Epithelial cell of prostate (primary cell): ENCODE results near the gene TMEM45A.
"Not testable (repeated sequence)": the region's sequence is repeated elsewhere in the genome, so short reads cannot be mapped to it uniquely, and the experiment has no call there.

Source experiments
- DNase-seq: peaks from one replicate; pipeline ENCODE4 v3.0.0-alpha.2; 2011; ENCODE audit warnings: low read depth, low spot score
- H3K27ac ChIP-seq: fragments of 450-650 bp; 2 replicates; pipeline ENCODE4 v1.5.1; 2017; ENCODE audit warnings: mild to moderate bottlenecking

The TMEM45A gene

DNA sequence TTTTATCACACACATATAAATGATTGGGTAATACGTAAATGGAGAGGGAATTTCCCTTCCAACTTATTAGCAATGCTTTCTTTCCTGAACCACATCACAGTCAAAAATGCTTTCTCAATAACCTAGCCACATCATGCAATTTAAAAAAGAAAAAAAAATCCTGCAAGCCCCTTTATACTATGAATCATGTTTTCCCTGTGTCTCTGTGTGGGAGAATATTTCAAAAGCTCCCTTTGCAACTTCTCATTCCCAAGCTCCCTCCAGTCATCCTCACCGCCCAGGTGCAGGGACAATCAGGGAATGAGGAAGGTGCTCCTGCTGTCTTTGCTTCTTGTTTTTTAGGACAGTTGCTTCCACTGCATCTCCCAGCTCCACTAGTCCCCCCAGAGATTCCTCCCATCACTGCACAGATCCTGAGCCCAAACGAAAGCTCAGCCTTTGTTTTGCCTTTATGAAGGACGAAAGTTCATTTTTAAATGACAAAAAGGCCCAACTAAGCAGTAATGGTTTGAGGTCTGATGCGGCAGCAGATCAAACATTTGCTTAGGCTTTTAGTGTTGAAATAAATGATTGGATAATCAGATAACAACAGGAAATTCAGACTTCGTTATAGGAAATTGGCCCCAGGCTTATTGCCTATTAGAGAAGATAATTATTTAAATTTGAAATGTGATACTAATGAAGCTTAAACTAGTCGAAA lies 69.2 kb downstream of the TMEM45A start:
- DNase-seq, result no peak
- H3K27ac ChIP-seq, result peak overlapping the region; percentile 68

GRCh38 chr3:100562224-100562857 lies 69.9 kb downstream of the TMEM45A start:
- H3K27ac ChIP-seq, result peak overlapping the region; percentile 68

DNA sequence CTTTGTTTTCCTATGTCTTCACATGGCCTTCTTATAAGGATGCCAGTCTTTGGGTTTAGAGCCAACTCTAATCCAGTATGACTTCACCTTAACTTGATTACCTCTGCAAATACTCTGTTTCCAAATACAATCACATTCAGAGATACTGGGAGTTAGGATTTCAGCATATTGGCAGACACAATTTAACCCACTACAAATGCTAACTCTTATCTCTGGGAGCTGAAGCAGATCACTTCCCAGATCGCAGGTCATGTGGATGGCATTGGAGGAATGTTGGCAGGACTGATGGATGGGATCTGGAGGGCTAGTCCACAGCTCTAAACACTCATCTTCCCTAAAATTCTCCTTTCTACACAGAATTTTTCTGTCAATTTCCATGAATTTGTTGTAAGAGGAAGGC lies 70.8 kb downstream of the TMEM45A start:
- H3K27ac ChIP-seq, result peak overlapping the region; percentile 68
- no peak for DNase-seq

More at GRCh38 chr3:100562224-100562857, 69.9 kb downstream of the TMEM45A start:
- DNase-seq, result no peak

DNA sequence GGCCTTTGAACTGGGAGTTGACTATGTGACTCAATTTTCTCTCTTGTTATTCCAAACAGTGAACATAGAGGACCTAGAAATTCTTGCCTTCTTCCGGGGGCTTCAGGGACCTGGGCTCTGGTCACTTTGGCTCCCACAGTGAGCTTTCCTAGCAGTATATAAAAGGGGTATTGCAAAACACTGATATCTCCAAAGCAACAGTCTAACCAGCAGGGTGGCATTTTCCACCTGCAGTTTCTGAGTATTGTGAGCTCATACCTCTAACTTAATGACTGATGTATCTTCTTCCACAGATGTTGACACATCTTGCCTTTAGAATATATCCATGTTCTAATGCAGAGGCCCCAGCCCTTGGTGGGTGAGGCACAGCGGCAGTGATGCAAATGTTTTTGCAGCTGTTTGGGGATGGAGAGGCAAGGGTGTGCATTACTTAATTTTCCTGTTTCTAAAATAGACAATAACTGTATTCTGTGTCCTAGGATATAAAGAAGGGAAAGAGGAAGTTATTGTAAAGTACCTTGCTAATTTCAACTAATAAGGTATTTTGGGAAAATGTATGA lies 71.3 kb downstream of the TMEM45A start:
- H3K27ac ChIP-seq, result no peak overlapping the region

DNA sequence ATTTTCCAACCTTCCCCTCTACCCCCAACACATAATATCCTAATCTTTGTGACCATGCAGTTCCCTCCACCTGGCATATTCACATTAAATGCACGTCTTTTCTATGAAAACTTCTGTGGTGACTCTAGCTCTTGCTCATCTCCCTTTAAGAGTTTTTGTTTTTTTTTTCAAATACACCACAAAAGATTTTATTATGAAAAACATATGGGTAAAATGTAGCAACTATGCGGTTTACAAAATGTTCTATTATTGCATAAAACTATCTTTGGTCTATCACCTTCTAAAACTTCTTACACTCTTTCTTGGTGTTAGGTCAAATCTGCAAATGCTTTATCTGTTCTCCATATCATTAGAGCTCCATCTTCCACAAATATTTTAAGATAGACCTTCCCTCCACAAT lies 78.4 kb downstream of the TMEM45A start:
- no peak overlapping the region for H3K27ac ChIP-seq
- no peak for DNase-seq

More for the DNA sequence above, 71.3 kb downstream of the TMEM45A start:
- no peak for DNase-seq

DNA sequence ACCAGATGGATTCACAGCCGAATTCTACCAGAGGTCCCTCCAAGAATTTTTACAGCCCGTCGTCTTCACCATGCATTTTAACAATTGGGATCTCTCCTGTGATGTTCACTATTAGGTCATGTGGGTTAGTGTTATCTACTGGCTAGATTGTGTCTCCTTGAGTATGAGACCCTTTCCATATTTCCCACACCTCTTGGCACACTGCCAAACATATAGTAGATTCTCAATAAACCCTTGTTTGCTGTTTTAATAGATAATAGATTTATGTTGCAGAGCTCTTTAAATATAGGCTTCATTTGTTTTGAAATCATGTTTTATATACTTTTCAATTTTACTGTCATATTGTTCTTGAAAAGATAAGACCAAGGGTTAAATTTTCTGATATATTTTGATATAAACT lies 82.1 kb downstream of the TMEM45A start:
- no peak for DNase-seq
- no peak overlapping the region for H3K27ac ChIP-seq

DNA sequence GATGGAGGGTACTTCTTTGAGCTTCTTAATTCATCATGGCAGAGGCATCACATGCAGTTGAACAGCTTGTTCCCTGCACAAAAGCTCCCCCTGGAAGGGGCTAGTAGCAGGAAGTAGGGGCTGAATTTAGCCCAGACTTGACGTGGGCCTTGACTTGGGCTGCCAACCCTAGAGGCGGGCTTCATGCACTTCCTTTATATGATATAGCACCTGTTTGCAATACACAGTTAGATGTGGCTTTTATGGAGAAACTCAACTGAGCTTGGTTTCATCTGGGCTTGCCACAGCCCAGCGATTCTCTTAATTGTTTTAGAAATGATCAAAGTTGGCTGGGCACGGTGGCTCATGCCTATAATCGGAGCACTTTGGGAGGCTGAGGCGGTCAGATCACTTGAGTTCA lies 83.3 kb downstream of the TMEM45A start:
- no peak for DNase-seq
- H3K27ac ChIP-seq, result no peak overlapping the region

DNA sequence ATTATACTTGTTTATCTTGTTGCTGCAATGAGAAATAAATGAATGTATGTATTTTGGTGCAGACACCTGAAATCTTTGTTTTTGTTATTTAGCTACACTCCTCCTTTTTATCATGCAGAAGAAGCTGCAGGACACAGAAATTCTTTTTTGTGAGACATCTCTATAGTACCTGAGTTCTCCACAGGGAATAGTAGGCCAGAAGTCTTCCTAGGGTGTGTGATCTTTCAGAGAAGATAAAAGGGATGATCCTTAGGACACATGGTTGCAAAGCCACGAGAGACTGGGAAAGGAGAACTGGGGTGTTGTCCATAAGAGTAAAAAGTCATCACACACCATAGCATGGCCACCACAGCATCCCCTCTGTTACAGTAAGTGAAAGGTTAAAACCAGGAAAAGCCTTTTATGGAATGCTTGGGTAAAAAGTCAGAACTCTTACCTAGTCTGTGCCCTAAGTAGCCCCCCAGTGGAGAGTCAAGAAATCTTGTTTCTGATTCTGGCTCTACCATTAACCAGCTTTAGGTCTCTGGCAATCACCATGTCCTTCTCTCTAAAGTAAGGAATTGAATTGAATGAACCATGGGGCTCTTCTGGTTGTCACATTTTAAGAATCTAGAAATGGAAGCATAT lies 85.1 kb downstream of the TMEM45A start:
- no peak overlapping the region for H3K27ac ChIP-seq
- DNase-seq, result no peak

GRCh38 chr3:100578646-100579045 lies 86.2 kb downstream of the TMEM45A start:
- DNase-seq, result no peak
- no peak overlapping the region for H3K27ac ChIP-seq

- DNase-seq, result no peak
- no peak overlapping the region for H3K27ac ChIP-seq
Measured at GRCh38 chr3:100580147-100580546, 87.7 kb downstream of the TMEM45A start.

GRCh38 chr3:100581650-100582049 lies 89.2 kb downstream of the TMEM45A start:
- no peak for DNase-seq
- H3K27ac ChIP-seq, result no peak overlapping the region

DNA sequence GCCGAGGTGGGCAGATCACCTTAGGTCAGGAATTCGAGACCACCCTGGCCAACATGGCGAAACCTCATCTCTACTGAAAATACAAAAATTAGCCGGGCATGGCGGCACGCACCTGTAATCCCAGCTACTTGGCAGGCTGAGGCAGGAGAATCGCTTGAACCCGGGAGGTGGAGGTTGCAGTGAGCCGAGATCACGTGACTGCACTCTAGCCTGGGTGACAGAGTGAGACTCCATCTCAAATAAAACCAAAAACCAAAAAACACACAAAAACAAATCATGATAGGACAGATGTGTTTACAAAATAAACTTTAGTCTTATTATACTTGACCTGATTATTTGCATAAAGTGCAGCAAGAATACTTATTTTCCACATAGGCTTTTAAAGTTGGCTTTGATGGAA lies 89.7 kb downstream of the TMEM45A start:
- not testable (repeated sequence) for H3K27ac ChIP-seq, DNase-seq

DNA sequence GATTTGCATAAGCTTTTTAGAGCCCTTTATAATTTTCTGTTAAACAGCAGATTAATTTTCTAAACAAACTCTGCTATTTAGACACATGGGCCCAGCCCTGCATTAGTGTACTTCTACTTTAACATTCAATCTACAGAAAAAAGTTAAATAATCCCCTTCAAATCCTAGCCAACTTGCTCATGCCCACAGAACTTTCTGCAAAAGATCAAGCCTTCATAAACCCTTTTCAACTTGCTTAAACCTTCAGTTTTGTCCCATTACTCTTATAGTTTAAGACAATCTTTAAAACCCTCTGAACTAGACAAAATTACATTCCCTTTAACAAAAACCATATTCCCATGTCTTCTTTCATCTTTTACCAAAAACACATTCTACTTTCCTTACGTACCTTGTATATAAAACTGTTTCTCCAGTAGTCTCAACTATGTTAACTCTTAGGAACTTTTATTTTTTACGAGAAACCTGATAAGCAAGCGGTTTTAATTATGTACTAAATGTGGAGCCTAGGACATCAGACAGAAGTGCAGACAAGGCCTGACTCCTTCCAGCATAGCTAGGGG lies 91.8 kb downstream of the TMEM45A start:
- H3K27ac ChIP-seq, result no peak overlapping the region
- no peak for DNase-seq

DNA sequence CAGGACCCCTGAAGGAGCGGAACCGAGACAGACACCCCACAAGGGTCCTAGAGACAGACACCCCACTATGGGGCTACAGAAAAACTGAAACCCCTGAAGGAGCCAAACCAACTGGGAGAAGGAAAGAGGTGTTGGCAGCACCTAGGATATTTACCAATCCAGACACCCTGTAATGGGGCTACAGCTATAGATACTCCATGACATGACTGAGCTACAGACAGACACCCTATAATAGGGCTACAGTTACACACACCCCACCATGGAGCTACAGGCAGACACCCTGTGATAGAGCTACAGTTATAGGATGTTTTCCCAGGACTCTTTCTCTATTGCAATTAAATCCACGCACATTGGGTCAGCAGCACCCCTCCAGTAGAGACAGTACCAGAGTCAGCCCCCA lies 94.4 kb downstream of the TMEM45A start:
- no peak overlapping the region for H3K27ac ChIP-seq

DNA sequence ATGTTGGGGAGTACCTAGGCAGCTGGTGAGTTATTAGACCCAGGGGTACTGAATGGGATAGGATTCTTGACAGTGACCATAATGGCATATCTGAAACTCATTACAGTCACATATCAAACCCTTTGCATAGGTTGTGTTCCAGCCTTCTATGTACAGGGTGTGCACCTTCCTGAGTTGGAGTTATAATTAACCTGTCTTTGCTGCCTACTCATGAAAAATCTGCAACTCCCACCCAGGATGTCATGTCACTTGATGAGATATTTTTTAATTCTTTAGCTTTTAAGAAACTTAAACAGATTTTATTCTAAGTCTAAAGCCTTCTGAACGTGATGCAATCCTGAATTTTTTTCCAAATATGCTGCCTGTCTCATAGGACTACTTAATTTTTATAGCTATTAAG lies 95.8 kb downstream of the TMEM45A start:
- no peak overlapping the region for H3K27ac ChIP-seq
- no peak for DNase-seq

More for the DNA sequence above, 94.4 kb downstream of the TMEM45A start:
- DNase-seq, result no peak

- DNase-seq, result no peak
Measured at GRCh38 chr3:100590114-100590839, 97.9 kb downstream of the TMEM45A start.

DNA sequence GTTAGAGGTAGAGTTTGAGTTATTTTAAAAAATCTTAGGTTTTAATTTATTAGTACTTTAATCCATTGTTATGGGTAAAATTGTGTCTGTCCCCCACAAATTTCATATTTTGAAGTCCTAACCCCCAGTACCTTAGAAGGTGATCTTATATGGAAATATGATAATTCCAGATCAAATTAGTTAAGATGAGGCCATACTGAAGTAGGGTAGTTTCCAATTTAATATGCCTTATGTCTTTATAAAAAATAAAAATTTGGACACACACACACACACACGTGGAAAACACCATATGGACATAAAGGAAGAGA lies 98.4 kb downstream of the TMEM45A start:
- no peak overlapping the region for H3K27ac ChIP-seq

More at GRCh38 chr3:100590114-100590839, 97.9 kb downstream of the TMEM45A start:
- no peak overlapping the region for H3K27ac ChIP-seq

GRCh38 chr3:100591411-100591810 lies 99.0 kb downstream of the TMEM45A start:
- no peak overlapping the region for H3K27ac ChIP-seq
- no peak for DNase-seq

More for the DNA sequence above, 98.4 kb downstream of the TMEM45A start:
- no peak for DNase-seq

DNA sequence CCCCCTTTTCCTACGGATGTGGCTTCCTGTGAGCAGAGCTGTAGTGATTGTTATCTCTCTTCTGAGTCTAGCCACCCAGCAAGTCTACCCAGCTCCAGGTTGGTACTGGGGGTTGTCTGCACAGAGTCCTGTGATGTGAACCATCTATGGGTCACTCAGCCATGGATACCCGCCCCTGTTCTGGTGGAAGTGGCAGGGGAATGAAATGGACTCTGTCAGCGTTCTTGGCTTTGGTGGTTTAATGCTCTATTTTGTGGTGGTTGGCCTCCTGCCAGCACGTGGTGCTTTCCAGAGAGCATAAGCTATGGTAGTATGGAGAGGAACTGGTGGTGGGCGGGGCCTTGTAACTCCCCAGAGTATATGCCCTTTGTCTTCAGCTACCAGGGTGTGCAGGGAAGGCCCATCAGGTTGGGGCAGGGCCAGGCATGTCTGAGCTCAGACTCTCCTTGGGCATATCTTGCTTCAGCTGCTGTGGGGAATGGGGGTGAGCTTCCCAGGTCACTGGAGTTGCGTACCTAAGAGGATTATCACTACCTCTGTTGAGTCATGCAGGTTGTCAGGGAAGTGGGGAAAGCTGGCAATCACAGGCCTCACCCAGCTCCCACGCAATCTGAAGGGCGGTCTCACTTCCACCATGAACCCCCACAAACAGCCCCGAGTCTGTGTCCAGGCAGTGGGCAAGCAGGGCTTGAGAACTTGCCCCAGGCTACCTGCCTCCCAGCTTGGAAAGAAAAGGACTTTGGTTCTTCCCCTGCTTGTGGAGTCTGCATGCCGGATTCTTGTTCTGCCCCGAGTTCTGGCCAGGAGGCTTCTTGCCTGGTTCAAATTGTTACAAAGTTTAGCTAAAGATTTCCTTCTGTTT lies 108.0 kb downstream of the TMEM45A start:
- H3K27ac ChIP-seq, result peak overlapping the region; percentile 89
- peak; percentile 96 for DNase-seq
